Stomach (tissue), 9 donors: ENCODE measurements around the gene SPSB4. TPM values are rescaled to one million over a fixed set of nuclear protein-coding genes. Genes with fewer than 3 reads are reported as not detected.

Experiments used
- DNase-seq, 2 donors: peaks; one replicate each; pipeline versions ENCODE4 v3.0.0 to v3.0.0-alpha.2; 2013 to 2019
- H3K27ac ChIP-seq, 5 donors: fragments of 200-600 bp in 4 of 5; sonication (generic) in 4 of 5; one replicate each; pipeline ENCODE4 v1.5.1; 2013 to 2019; ENCODE audit warnings: mild to moderate bottlenecking in 1 of 5, moderate library complexity in 1 of 5
- H3K27me3 ChIP-seq, 3 donors: fragments of 200-600 bp; sonication (generic); one replicate each; pipeline ENCODE4 v1.5.1; 2017 to 2019; ENCODE audit warnings: mixed run types in 1 of 3
- H3K36me3 ChIP-seq, 4 donors: fragments of 200-600 bp; sonication (generic); 1 replicate in 3 of 4; 2 replicates in 1 of 4; pipeline ENCODE4 v1.5.1; 2016 to 2019
- H3K4me1 ChIP-seq, 4 donors: fragments of 200-600 bp; sonication (generic); one replicate each; pipeline ENCODE4 v1.5.1; 2016 to 2019
- H3K4me3 ChIP-seq, 4 donors: fragments of 200-600 bp; sonication (generic) in 3 of 4; one replicate each; pipeline ENCODE4 v1.5.1; 2016 to 2019; ENCODE audit warnings: mild to moderate bottlenecking in 1 of 4
- H3K9me3 ChIP-seq, 4 donors: fragments of 200-600 bp; sonication (generic); one replicate each; pipeline ENCODE4 v1.5.1; 2016 to 2019
- EP300 ChIP-seq: sonication (generic); formaldehyde crosslinking; IDR thresholded peaks from one replicate; pipeline ENCODE4 v1.6.1; 2017; ENCODE audit warnings: antibody characterized with exemption
- POLR2A ChIP-seq, 4 donors: fragments of 450-650 bp; IDR thresholded peaks; one replicate each; pipeline ENCODE4 v1.6.1; 2016; ENCODE audit warnings: antibody characterized with exemption in 4 of 4, control low read depth in 2 of 4, mild to moderate bottlenecking in 1 of 4, moderate library complexity in 1 of 4
- POLR2AphosphoS5 ChIP-seq, 3 donors: sonication (generic); formaldehyde crosslinking; IDR thresholded peaks; one replicate each; pipeline ENCODE4 v1.6.1; 2016; ENCODE audit warnings: antibody characterized with exemption in 3 of 3
- WGBS, 5 donors: extraction: QIAGEN DNeasy Blood & Tissue Kit in 3 of 5; methylation state at CpG; one replicate each; pipeline versions ENCODE4 v1.1.5 to v1.1.7; 2013 to 2018; 5-methylcytosine and 5-hydroxymethylcytosine counted together
- intact Hi-C: fragments of 100-400 bp; cut with DNase I; formaldehyde crosslinking; loops from one replicate; pipeline ENCODE4 v1.15.1; 2023; ENCODE audit warnings: low total_unique reads
- polyA plus RNA-seq, 3 donors: library from polyadenylated mRNA; stranded (reverse); fragments of 200-250 nt; gene quantifications; one replicate each; pipeline ENCODE4 v1.2.3, GENCODE V29; 2013
- total RNA-seq, 5 donors: library from RNA; depleted of rRNA; stranded (reverse); fragments of >200 nt; gene quantifications; one replicate each; pipeline versions ENCODE4 v1.1.0 to v1.2.3, GENCODE V29; 2014 to 2016
- TF ChIP-seq, protein P1 (sequence below), 7 experiments: fragments of 450-650 bp in 4 of 7; fragments of 200-600 bp in 3 of 7; sonication (generic) in 3 of 7; IDR thresholded peaks; one replicate each; pipeline ENCODE4 v1.5.1; 2016 to 2019; ENCODE audit warnings: antibody characterized with exemption in 7 of 7, control low read depth in 2 of 7, mild to moderate bottlenecking in 1 of 7
- donor health status: healthy with polysubstance abuse.
- donor health status: Bipolar disorder and iron deficiency.
- donor health status: healthy.

Gene SPSB4
- total and polyA plus RNA-seq, 8 donors, result 0.05 to 2.4 (median 1.8) TPM; not detected in 5

DNA sequence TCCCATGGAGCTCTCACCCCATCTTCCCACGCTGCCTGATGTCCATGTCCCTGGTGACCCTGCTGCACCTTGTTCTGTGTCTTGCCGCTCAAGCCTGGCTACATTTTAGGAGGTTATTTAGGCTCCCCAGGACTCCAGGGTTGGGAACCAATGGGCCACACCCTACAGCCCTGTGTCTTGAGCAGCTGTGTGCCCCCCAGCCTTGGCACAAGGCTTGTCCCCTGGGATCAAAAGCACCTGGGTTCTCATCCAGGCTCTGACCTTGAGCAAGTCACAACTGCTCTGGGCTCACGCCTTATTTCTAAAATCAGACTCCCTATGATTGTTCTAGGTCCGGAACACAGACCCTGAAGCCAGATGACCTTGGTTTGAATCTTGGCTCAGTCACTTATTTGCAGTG, 14.1 kb downstream of the SPSB4 start:
- WGBS, 5 donors, result 69 to 93% (median 75%) methylated on average over 4 of the region's 4 CpGs
- TF ChIP-seq POLR2AphosphoS5 (IDR thresholded peaks at IDR 0.05) (no peak), POLR2A (IDR thresholded peaks at IDR 0.05) (no peak), EP300 (no peak)
- TF ChIP-seq, protein P1, sequence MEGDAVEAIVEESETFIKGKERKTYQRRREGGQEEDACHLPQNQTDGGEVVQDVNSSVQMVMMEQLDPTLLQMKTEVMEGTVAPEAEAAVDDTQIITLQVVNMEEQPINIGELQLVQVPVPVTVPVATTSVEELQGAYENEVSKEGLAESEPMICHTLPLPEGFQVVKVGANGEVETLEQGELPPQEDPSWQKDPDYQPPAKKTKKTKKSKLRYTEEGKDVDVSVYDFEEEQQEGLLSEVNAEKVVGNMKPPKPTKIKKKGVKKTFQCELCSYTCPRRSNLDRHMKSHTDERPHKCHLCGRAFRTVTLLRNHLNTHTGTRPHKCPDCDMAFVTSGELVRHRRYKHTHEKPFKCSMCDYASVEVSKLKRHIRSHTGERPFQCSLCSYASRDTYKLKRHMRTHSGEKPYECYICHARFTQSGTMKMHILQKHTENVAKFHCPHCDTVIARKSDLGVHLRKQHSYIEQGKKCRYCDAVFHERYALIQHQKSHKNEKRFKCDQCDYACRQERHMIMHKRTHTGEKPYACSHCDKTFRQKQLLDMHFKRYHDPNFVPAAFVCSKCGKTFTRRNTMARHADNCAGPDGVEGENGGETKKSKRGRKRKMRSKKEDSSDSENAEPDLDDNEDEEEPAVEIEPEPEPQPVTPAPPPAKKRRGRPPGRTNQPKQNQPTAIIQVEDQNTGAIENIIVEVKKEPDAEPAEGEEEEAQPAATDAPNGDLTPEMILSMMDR (IDR thresholded peaks at IDR 0.05), result no peak
- intact Hi-C loops, result no loop called here
- no peak for DNase-seq
- Histone ChIP-seq H3K27me3 (peaks cover 0 to 6% (median 0%) of the 10 kb centered on the region in 3 donors), H3K9me3 (no peaks in the 10 kb centered on the region), H3K4me1 (no peaks in the 10 kb centered on the region), H3K27ac (no peak overlapping the region), H3K4me3 (no peak overlapping the region), H3K36me3 (no peaks in the 10 kb centered on the region)

DNA sequence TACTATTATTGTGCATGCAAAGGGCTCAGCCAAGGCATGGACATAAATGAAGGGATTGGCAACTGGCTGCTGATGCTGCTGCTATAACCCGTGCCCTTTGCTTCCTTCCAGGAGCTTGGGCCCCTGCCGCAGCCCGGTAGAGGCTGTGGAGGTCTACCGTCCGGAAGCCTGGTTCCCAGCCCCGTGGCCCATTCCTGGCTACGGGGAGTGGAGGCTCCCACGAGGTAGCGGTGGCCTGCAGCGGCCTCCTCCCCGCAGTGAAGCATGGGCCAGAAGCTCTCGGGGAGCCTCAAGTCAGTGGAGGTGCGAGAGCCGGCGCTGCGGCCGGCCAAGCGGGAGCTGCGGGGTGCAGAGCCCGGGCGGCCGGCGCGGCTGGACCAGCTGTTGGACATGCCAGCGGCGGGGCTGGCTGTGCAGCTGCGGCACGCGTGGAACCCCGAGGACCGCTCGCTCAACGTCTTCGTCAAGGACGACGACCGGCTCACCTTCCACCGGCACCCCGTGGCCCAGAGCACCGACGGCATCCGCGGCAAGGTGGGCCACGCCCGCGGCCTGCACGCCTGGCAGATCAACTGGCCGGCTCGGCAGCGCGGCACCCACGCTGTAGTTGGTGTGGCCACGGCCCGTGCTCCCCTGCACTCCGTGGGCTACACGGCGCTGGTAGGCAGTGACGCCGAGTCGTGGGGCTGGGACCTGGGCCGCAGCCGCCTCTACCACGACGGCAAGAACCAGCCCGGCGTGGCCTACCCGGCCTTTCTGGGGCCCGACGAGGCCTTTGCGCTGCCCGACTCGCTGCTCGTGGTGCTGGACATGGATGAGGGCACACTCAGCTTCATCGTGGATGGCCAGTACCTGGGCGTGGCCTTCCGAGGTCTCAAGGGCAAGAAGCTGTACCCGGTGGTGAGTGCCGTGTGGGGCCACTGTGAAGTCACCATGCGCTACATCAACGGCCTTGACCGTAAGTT, 15.0 kb downstream of the SPSB4 start:
- TF ChIP-seq POLR2AphosphoS5 (IDR thresholded peaks at IDR 0.05) (no peak), POLR2A (IDR thresholded peaks at IDR 0.05) (no peak), EP300 (no peak)
- TF ChIP-seq, protein P1 (IDR thresholded peaks at IDR 0.05), result no peak
- intact Hi-C loops, result no loop called here
- Histone ChIP-seq H3K4me3 (no peak overlapping the region), H3K9me3 (no peaks in the 10 kb centered on the region), H3K4me1 (no peaks in the 10 kb centered on the region), H3K36me3 (no peaks in the 10 kb centered on the region), H3K27ac (no peak overlapping the region), H3K27me3 (peaks cover 0 to 6% (median 0%) of the 10 kb centered on the region in 3 donors)
- WGBS, 5 donors, result 96 to 97% (median 96%) methylated on average over 46 to 81 of the region's 81 CpGs
- DNase-seq, result no peak

DNA sequence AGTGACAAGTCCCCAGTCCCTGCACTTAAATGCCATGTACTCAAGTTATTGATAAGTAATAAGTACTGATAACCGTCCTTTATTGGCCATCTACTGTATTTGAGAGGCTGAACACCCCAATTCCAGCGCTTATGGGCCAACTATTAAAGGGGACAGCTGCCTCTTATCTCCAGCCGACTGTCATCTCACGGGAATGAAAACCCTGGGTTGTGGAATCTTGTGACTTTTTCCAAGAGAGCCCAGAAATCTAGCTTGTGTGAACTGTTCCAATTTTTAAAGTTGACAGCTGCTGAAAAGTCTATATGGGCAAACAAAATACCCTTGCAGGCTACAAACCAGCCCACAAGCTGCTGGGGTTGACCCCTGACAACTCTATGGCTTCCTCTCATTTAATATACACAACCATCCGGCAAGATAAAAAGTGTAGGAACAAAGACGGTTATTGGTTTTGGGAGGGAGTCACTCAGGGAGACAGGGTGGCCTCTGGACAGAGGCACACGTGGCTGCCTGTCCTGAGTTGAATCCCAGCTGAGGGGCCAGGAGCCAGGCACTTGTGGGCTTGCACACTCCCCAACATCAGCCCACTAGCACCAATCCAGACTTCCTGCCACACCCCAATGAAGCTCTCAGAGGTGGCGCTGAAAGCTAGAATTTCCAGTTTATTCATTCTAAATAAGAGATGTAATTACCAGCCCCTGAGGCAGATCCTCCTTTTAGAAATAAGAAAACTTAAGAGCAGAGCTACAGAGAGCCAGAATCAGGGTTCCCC, 16.2 kb downstream of the SPSB4 start:
- DNase-seq, result no peak
- TF ChIP-seq POLR2A (IDR thresholded peaks at IDR 0.05), result no peak
- intact Hi-C loops, result no loop called here
- no peak overlapping the region for H3K27ac ChIP-seq
- H3K4me1 ChIP-seq, result no peaks in the 10 kb centered on the region
- peaks cover 0 to 6% (median 0%) of the 10 kb centered on the region in 3 donors for H3K27me3 ChIP-seq
- WGBS, 5 donors, result 62 to 68% (median 63%) methylated on average over 8 of the region's 8 CpGs
- H3K36me3 ChIP-seq, result no peaks in the 10 kb centered on the region
- no peak overlapping the region for H3K4me3 ChIP-seq
- H3K9me3 ChIP-seq, result no peaks in the 10 kb centered on the region

GRCh38 chr3:141070229-141070628, 19.1 kb downstream of the SPSB4 start:
- TF ChIP-seq, protein P1 (IDR thresholded peaks at IDR 0.05), result no peak
- TF ChIP-seq POLR2A (IDR thresholded peaks at IDR 0.05), result no peak
- no peak for TF ChIP-seq POLR2AphosphoS5 (IDR thresholded peaks at IDR 0.05)
- TF ChIP-seq EP300, result no peak
- intact Hi-C loops, result no loop called here
- Histone ChIP-seq H3K36me3 (no peaks in the 10 kb centered on the region), H3K27me3 (peaks cover 0 to 6% (median 0%) of the 10 kb centered on the region in 3 donors), H3K9me3 (no peaks in the 10 kb centered on the region), H3K4me1 (no peaks in the 10 kb centered on the region), H3K4me3 (no peak overlapping the region), H3K27ac (no peak overlapping the region)
- no peak for DNase-seq
- WGBS, 5 donors, result 87 to 96% (median 91%) methylated on average over 1 of the region's 1 CpG
